ENCODE measurements around the gene FBXL17.

FBXL17 gene

GRCh38 chr5:108249785-108250426 lies 132.0 kb downstream of the FBXL17 start:
- Histone ChIP-seq H3K79me2 (ENCODE audit: insufficient read depth, low read length) (no peaks in the 10 kb centered on the region), H3K4me3 (ENCODE audit: low read length, poor library complexity, severe bottlenecking) (no peak overlapping the region), H4K20me1 (ENCODE audit: insufficient read depth, low read length, poor library complexity, severe bottlenecking) (no peaks in the 10 kb centered on the region), H3K9me3 (ENCODE audit: insufficient read depth, low read depth, low read length) (no peaks in the 10 kb centered on the region), H3F3A (ENCODE audit: low read depth) (no peaks in the 10 kb centered on the region), H3K9ac (ENCODE audit: low read depth, low read length, poor library complexity, severe bottlenecking) (no peak overlapping the region), H3K9me2 (replicated peaks; ENCODE audit: low read depth, low read length) (no peaks in the 10 kb centered on the region), H2AFZ (ENCODE audit: low read length) (no peak overlapping the region), H3K36me3 (ENCODE audit: insufficient read depth, low read length) (no peaks in the 10 kb centered on the region), H3K4me1 (ENCODE audit: insufficient read depth, low read length, poor library complexity, severe bottlenecking) (no peaks in the 10 kb centered on the region), H3K4me2 (ENCODE audit: low read depth, low read length, poor library complexity, severe bottlenecking) (no peak overlapping the region), H3K27me3 (ENCODE audit: insufficient read depth, low read length, poor library complexity, severe bottlenecking) (no peaks in the 10 kb centered on the region)
- TF ChIP-seq CTCF (conservative IDR thresholded peaks at IDR 0.05; ENCODE audit: low read length) = no peak
- no peak for TF ChIP-seq EZH2phosphoT487 (IDR thresholded peaks at IDR 0.05; ENCODE audit: borderline replicate concordance)

- Histone ChIP-seq H2AFZ (ENCODE audit: low read length) (no peak overlapping the region), H3K4me3 (ENCODE audit: low read length, poor library complexity, severe bottlenecking) (no peak overlapping the region), H3F3A (ENCODE audit: low read depth) (no peaks in the 10 kb centered on the region), H3K9me3 (ENCODE audit: insufficient read depth, low read depth, low read length) (no peaks in the 10 kb centered on the region), H3K4me1 (ENCODE audit: insufficient read depth, low read length, poor library complexity, severe bottlenecking) (no peaks in the 10 kb centered on the region), H3K4me2 (ENCODE audit: low read depth, low read length, poor library complexity, severe bottlenecking) (no peak overlapping the region), H3K27me3 (ENCODE audit: insufficient read depth, low read length, poor library complexity, severe bottlenecking) (no peaks in the 10 kb centered on the region), H3K36me3 (ENCODE audit: insufficient read depth, low read length) (no peaks in the 10 kb centered on the region), H3K9me2 (replicated peaks; ENCODE audit: low read depth, low read length) (no peaks in the 10 kb centered on the region), H3K79me2 (ENCODE audit: insufficient read depth, low read length) (no peaks in the 10 kb centered on the region), H3K9ac (ENCODE audit: low read depth, low read length, poor library complexity, severe bottlenecking) (no peak overlapping the region), H4K20me1 (ENCODE audit: insufficient read depth, low read length, poor library complexity, severe bottlenecking) (no peaks in the 10 kb centered on the region)
- no peak for TF ChIP-seq EZH2phosphoT487 (IDR thresholded peaks at IDR 0.05; ENCODE audit: borderline replicate concordance)
- TF ChIP-seq CTCF (conservative IDR thresholded peaks at IDR 0.05; ENCODE audit: low read length) = no peak
Measured at GRCh38 chr5:108249095-108249784, 132.7 kb downstream of the FBXL17 start.

GRCh38 chr5:108238936-108239887 lies 142.7 kb downstream of the FBXL17 start:
- no peak for TF ChIP-seq CTCF (conservative IDR thresholded peaks at IDR 0.05; ENCODE audit: low read length)
- no peak for TF ChIP-seq EZH2phosphoT487 (IDR thresholded peaks at IDR 0.05; ENCODE audit: borderline replicate concordance)
- Histone ChIP-seq H3K9ac (ENCODE audit: low read depth, low read length, poor library complexity, severe bottlenecking) (no peak overlapping the region), H3K79me2 (ENCODE audit: insufficient read depth, low read length) (no peaks in the 10 kb centered on the region), H3F3A (ENCODE audit: low read depth) (no peaks in the 10 kb centered on the region), H2AFZ (ENCODE audit: low read length) (no peak overlapping the region), H3K9me3 (ENCODE audit: insufficient read depth, low read depth, low read length) (no peaks in the 10 kb centered on the region), H3K4me3 (ENCODE audit: low read length, poor library complexity, severe bottlenecking) (no peak overlapping the region), H4K20me1 (ENCODE audit: insufficient read depth, low read length, poor library complexity, severe bottlenecking) (no peaks in the 10 kb centered on the region), H3K27me3 (ENCODE audit: insufficient read depth, low read length, poor library complexity, severe bottlenecking) (no peaks in the 10 kb centered on the region), H3K36me3 (ENCODE audit: insufficient read depth, low read length) (no peaks in the 10 kb centered on the region), H3K9me2 (replicated peaks; ENCODE audit: low read depth, low read length) (no peaks in the 10 kb centered on the region), H3K4me2 (ENCODE audit: low read depth, low read length, poor library complexity, severe bottlenecking) (no peak overlapping the region), H3K4me1 (ENCODE audit: insufficient read depth, low read length, poor library complexity, severe bottlenecking) (no peaks in the 10 kb centered on the region)
